ENCODE measurements around the gene ANKRD11.

DNA sequence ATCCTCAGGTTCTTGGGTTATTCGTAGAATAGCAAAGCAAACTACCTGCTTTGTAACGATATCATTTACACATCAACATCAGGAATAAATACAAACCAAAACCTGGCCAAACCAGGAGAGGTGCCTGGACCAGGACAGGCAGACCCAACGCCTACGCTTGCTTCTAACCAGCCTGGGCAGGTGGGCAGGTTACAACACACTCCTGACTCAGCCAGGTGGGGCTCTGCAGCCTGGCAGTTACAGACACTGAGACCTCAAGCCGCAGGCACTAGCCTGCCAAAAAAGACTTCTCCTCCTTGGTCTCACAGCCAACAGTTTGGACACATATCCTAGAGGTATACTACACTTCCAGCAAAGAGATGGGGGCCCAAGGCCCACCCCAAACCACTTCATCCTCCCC is 14.0 kb downstream of the ANKRD11 start:
- no peak for TF ChIP-seq POLR2AphosphoS5 (IDR thresholded peaks at IDR 0.05; ENCODE audit: low read depth, low read length)
- TF ChIP-seq SIN3A (IDR thresholded peaks at IDR 0.05; ENCODE audit: borderline replicate concordance, insufficient read depth, low read length) = no peak
